ENCODE data around the gene CACNA2D1. TPM values are rescaled to one million over a fixed set of nuclear protein-coding genes. Genes with fewer than 3 reads are reported as not detected.

Gene CACNA2D1
- total RNA-seq, 1 donor from 2014 or later, result 20.7 TPM

DNA sequence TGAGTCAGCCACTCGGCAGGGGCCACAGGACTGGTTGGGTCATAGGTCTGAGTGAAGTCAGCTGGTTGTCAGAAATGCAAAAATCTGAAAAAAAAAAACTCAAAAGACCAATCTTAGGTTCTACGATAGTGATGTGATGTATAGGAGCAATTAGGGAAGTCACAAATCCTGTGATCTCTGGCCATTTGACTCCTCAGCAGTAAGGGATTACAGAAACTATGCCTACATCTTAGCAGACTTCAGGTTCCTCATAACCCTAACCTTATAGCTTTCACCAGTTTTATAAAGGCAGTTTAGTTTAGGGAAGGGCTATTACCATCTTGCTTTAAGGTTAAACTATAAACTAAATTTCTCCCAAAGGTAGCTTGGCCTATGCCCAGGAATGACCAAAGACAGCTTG is 510.6 kb downstream of the CACNA2D1 start:
- TF ChIP-seq, protein P1, sequence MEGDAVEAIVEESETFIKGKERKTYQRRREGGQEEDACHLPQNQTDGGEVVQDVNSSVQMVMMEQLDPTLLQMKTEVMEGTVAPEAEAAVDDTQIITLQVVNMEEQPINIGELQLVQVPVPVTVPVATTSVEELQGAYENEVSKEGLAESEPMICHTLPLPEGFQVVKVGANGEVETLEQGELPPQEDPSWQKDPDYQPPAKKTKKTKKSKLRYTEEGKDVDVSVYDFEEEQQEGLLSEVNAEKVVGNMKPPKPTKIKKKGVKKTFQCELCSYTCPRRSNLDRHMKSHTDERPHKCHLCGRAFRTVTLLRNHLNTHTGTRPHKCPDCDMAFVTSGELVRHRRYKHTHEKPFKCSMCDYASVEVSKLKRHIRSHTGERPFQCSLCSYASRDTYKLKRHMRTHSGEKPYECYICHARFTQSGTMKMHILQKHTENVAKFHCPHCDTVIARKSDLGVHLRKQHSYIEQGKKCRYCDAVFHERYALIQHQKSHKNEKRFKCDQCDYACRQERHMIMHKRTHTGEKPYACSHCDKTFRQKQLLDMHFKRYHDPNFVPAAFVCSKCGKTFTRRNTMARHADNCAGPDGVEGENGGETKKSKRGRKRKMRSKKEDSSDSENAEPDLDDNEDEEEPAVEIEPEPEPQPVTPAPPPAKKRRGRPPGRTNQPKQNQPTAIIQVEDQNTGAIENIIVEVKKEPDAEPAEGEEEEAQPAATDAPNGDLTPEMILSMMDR (IDR thresholded peaks at IDR 0.05; ENCODE audit: unreplicated experiment), result no peak
- Mint-ChIP-seq H3K27me3 (ENCODE audit: unreplicated experiment) (no peaks in the 10 kb centered on the region), H3K27ac (ENCODE audit: unreplicated experiment) (no peak overlapping the region), H3K9me3 (ENCODE audit: unreplicated experiment) (no peaks in the 10 kb centered on the region), H3K36me3 (ENCODE audit: low read depth, unreplicated experiment) (no peaks in the 10 kb centered on the region), H3K4me1 (ENCODE audit: unreplicated experiment) (no peaks in the 10 kb centered on the region), H3K4me3 (ENCODE audit: unreplicated experiment) (no peak overlapping the region)
- no peak for DNase-seq (ENCODE audit: low spot score)

DNA sequence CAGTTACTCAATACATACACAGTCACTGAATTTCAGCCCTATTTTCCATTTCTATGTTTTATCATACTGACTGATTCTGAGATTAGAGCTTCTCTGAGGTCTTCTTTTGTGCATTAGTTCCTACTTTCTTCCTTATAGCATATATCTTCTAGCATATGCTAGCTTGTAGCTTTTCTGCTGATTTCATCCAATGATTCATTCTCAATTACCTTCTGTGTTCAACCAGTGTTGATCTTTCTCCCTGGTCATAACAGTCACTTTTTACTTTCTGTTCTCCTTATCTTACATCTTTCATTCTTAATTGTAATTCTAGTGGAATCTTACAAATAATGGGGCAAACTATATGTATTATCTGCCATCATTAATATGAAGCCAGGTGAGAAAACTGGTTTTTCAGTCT is 514.2 kb downstream of the CACNA2D1 start:
- no peaks in the 10 kb centered on the region for H3K36me3 Mint-ChIP-seq (ENCODE audit: low read depth, unreplicated experiment)
- H3K27me3 Mint-ChIP-seq (ENCODE audit: unreplicated experiment), result no peaks in the 10 kb centered on the region
- DNase-seq (ENCODE audit: low spot score), result no peak
- no peaks in the 10 kb centered on the region for H3K9me3 Mint-ChIP-seq (ENCODE audit: unreplicated experiment)
- no peaks in the 10 kb centered on the region for H3K4me1 Mint-ChIP-seq (ENCODE audit: unreplicated experiment)
- TF ChIP-seq, protein P1 (IDR thresholded peaks at IDR 0.05; ENCODE audit: unreplicated experiment), result no peak
- no peak overlapping the region for H3K4me3 Mint-ChIP-seq (ENCODE audit: unreplicated experiment)
- no peak overlapping the region for H3K27ac Mint-ChIP-seq (ENCODE audit: unreplicated experiment)

DNA sequence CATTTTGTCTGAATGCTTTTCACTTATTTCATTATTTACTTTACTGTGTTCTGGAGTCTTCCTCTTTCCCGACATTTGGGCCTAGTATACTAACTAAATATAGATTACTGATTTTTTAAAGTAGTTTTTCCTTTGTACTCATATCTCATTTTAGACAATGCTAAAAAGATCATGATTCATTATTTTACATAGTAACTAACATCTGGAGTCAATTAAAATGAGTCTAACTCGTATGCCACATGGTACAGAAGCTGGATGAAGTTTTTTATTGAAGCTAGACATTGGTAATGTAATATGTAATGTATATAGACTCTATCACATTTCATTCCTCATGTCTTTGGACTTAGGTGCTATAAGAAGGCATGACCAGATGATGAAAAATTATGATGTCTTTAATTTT is 517.4 kb downstream of the CACNA2D1 start:
- Mint-ChIP-seq H3K4me3 (ENCODE audit: unreplicated experiment) (no peak overlapping the region), H3K9me3 (ENCODE audit: unreplicated experiment) (no peaks in the 10 kb centered on the region), H3K36me3 (ENCODE audit: low read depth, unreplicated experiment) (no peaks in the 10 kb centered on the region), H3K27me3 (ENCODE audit: unreplicated experiment) (no peaks in the 10 kb centered on the region), H3K27ac (ENCODE audit: unreplicated experiment) (no peak overlapping the region), H3K4me1 (ENCODE audit: unreplicated experiment) (peaks cover 4% of the 10 kb centered on the region)
- no peak for DNase-seq (ENCODE audit: low spot score)
- TF ChIP-seq, protein P1 (IDR thresholded peaks at IDR 0.05; ENCODE audit: unreplicated experiment), result no peak

DNA sequence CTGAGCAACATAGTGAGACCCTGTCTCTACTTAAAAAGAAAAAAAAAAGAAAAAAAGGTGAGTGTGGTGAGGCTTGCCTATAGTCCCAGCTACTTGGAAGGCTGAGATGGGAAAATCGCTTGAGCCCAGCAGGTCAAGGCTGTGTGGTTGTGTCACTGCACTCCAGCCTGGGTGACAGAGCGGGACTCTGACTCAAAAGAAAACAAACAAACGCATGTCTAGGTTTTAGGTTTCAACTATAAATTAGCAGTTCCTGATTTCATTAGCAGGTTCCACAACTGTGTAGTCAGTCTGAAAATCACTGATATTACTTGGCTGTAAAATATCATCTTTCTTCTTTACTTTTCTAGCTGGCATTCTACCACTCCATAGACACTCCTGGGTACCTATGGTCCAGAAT is 518.0 kb downstream of the CACNA2D1 start:
- Mint-ChIP-seq H3K27me3 (ENCODE audit: unreplicated experiment) (no peaks in the 10 kb centered on the region), H3K4me3 (ENCODE audit: unreplicated experiment) (no peak overlapping the region), H3K36me3 (ENCODE audit: low read depth, unreplicated experiment) (no peaks in the 10 kb centered on the region), H3K27ac (ENCODE audit: unreplicated experiment) (no peak overlapping the region), H3K9me3 (ENCODE audit: unreplicated experiment) (no peaks in the 10 kb centered on the region), H3K4me1 (ENCODE audit: unreplicated experiment) (peaks cover 4% of the 10 kb centered on the region)
- DNase-seq (ENCODE audit: low spot score), result no peak
- TF ChIP-seq, protein P1 (IDR thresholded peaks at IDR 0.05; ENCODE audit: unreplicated experiment), result no peak

DNA sequence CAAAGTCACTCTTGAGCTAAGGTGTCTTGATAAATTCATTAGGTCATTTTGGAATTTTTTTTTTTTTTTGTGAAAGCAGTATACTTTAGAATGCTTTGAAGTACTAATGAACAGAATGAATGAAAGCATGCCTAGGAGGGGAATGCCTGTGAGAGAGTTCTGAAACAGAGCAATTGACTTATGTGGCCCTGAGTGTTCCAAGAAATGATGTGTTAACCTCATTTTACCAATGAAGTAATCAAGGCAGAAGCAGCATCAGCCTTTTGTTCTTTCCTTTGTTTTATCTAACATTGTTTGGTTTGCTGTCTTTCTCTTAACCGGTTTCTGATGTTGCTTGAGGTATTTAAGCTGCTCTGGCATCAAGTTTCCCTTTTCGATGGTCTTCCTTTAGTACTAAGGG is 519.1 kb downstream of the CACNA2D1 start:
- Mint-ChIP-seq H3K4me3 (ENCODE audit: unreplicated experiment) (no peak overlapping the region), H3K36me3 (ENCODE audit: low read depth, unreplicated experiment) (no peaks in the 10 kb centered on the region), H3K9me3 (ENCODE audit: unreplicated experiment) (no peaks in the 10 kb centered on the region), H3K4me1 (ENCODE audit: unreplicated experiment) (peaks cover 4% of the 10 kb centered on the region), H3K27me3 (ENCODE audit: unreplicated experiment) (no peaks in the 10 kb centered on the region), H3K27ac (ENCODE audit: unreplicated experiment) (no peak overlapping the region)
- no peak for DNase-seq (ENCODE audit: low spot score)
- TF ChIP-seq, protein P1 (IDR thresholded peaks at IDR 0.05; ENCODE audit: unreplicated experiment), result no peak

Data from endothelial cell (in vitro differentiated cells).